DMS53 (cell line): ENCODE data around the gene CRIP1.

Experiments
- DNase-seq: peaks from one replicate; lab custom pipeline; 2025; lab: John Stamatoyannopoulos, UW

Gene CRIP1

GRCh38 chr14:105450864-105451720, 35.6 kb upstream of the CRIP1 start:
- DNase-seq = no peak

- no peak for DNase-seq
Measured at GRCh38 chr14:105452963-105453362, 33.7 kb upstream of the CRIP1 start.

GRCh38 chr14:105453847-105454246, 32.8 kb upstream of the CRIP1 start:
- DNase-seq = no peak

- no peak for DNase-seq
Measured at GRCh38 chr14:105455086-105455640, 31.5 kb upstream of the CRIP1 start.

GRCh38 chr14:105455766-105456660, 30.7 kb upstream of the CRIP1 start:
- DNase-seq = no peak

GRCh38 chr14:105456736-105457617, 29.7 kb upstream of the CRIP1 start:
- no peak for DNase-seq

- no peak for DNase-seq
Measured at GRCh38 chr14:105458010-105458409, 28.7 kb upstream of the CRIP1 start.

- no peak for DNase-seq
Measured at GRCh38 chr14:105458571-105458970, 28.1 kb upstream of the CRIP1 start.

GRCh38 chr14:105460116-105460515, 26.6 kb upstream of the CRIP1 start:
- DNase-seq = no peak

GRCh38 chr14:105460616-105461015, 26.1 kb upstream of the CRIP1 start:
- no peak for DNase-seq

GRCh38 chr14:105461903-105462302, 24.8 kb upstream of the CRIP1 start:
- no peak for DNase-seq

GRCh38 chr14:105464501-105464900, 22.2 kb upstream of the CRIP1 start:
- DNase-seq = no peak

GRCh38 chr14:105465209-105466031, 21.3 kb upstream of the CRIP1 start:
- DNase-seq = peak; percentile 22

- DNase-seq = no peak
Measured at GRCh38 chr14:105466531-105467248, 20.0 kb upstream of the CRIP1 start.

- DNase-seq = no peak
Measured at GRCh38 chr14:105467249-105467941, 19.3 kb upstream of the CRIP1 start.

- no peak for DNase-seq
Measured at GRCh38 chr14:105467942-105468471, 18.7 kb upstream of the CRIP1 start.

GRCh38 chr14:105468621-105469241, 18.0 kb upstream of the CRIP1 start:
- no peak for DNase-seq

- no peak for DNase-seq
Measured at GRCh38 chr14:105469456-105470349, 17.0 kb upstream of the CRIP1 start.
